Measurements from ENCODE around the gene CCNL2. TPM values are rescaled to one million over a fixed set of nuclear protein-coding genes. Genes with fewer than 3 reads are reported as not detected.
A peak's percentile ranks its signal among the peaks of the same experiment; 100 is the strongest.

Gene CCNL2
- total and polyA plus RNA-seq, 12 donors, result 38.5 to 243 (median 48.0) TPM

DNA sequence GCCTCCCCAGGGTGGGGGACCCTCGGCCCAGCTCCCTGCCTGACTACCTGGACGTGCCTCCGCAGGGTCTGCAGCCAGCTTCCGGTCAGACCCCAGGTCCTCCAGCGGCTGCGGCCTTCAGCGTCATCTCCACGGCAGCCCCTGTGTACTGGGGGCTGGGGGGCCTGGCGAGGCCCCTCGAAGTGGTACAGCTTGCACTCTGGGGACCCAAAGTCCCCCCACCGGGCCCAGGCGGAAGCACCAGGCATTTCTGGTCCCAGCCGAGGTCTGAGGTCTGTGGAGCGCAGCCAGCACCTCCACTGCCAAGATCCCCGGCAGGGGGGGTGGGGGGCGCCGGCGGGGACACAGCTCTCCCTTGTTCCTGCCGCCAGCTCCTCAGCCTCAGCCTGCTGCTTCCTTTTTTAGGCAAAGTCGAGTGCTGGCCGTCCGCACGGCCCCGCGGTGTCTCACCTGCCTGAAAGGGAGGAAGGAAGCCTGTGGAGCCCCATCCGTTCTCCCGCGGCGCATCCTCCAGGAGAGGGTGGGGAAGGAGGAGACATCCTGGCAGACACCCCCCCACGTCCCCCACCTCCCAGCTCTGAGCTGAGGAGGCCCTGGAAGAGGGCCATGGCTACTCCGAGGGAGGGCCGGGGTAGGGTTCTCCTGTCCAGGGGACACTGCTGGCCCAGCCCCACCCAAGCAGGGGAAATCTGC, 35.1 kb upstream of the CCNL2 start:
- Histone ChIP-seq H3K27me3 (peaks cover 0 to 53% (median 9%) of the 10 kb centered on the region in 7 donors), H3K27ac (peak overlapping the region; percentile 79 to 98 (median 92)), H3K4me1 (peaks cover 53 to 86% (median 72%) of the 10 kb centered on the region in 9 donors), H3K36me3 (peaks cover 0 to 9% (median 0%) of the 10 kb centered on the region in 9 donors), H3K9me3 (no peaks in the 10 kb centered on the region), H3K4me3 (peak overlapping the region in 9 of 10 donors; percentile 59 to 69 (median 64))
- TF ChIP-seq, protein P1, sequence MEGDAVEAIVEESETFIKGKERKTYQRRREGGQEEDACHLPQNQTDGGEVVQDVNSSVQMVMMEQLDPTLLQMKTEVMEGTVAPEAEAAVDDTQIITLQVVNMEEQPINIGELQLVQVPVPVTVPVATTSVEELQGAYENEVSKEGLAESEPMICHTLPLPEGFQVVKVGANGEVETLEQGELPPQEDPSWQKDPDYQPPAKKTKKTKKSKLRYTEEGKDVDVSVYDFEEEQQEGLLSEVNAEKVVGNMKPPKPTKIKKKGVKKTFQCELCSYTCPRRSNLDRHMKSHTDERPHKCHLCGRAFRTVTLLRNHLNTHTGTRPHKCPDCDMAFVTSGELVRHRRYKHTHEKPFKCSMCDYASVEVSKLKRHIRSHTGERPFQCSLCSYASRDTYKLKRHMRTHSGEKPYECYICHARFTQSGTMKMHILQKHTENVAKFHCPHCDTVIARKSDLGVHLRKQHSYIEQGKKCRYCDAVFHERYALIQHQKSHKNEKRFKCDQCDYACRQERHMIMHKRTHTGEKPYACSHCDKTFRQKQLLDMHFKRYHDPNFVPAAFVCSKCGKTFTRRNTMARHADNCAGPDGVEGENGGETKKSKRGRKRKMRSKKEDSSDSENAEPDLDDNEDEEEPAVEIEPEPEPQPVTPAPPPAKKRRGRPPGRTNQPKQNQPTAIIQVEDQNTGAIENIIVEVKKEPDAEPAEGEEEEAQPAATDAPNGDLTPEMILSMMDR (IDR thresholded peaks at IDR 0.05), result peak in 1 of 9 donors; percentile 10
- DNase-seq, result peak; percentile 73 to 77
- intact Hi-C loops (cut with DNase I), result loop anchor here in 2 of 10 donors (2.0 to 10.0 kb wide), 2 partner anchors 27 to 71 kb away; partner anchors contain the start of gene MRPL20 (in 1 of the 2)
- WGBS, 2 donors, result 16 to 20% methylated on average over 32 of the region's 32 CpGs
- peak; percentile 7 to 45 (median 30) for ATAC-seq

DNA sequence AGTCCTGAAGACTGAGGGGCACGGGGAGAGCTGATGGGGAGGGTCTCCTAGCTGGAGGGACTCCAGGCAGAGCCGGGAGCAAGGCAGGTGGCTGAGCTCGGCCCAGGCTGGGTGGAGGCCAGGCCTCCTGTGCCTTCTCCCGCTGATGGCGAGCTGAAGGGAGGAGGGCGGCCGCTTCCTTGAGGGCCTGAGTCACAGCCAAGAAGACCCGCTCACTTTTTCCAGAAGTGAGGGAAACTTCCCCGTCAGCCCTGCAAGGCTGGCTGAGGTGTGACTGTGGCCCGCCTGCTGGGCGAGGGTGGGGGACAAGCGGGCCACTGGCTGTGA, 34.6 kb upstream of the CCNL2 start:
- ATAC-seq (peak in 7 of 8 donors; percentile 2 to 43 (median 26)), DNase-seq (peak in 1 of 2 donors; percentile 57)
- TF ChIP-seq, protein P1 (IDR thresholded peaks at IDR 0.05), result no peak
- Histone ChIP-seq H3K27me3 (peaks cover 0 to 54% (median 9%) of the 10 kb centered on the region in 7 donors), H3K36me3 (peaks cover 0 to 5% (median 0%) of the 10 kb centered on the region in 9 donors), H3K27ac (peak overlapping the region; percentile 79 to 98 (median 92)), H3K4me1 (peaks cover 53 to 91% (median 76%) of the 10 kb centered on the region in 9 donors), H3K4me3 (peak overlapping the region in 9 of 10 donors; percentile 4 to 69 (median 64)), H3K9me3 (no peaks in the 10 kb centered on the region)
- WGBS, 2 donors, result 29 to 40% methylated on average over 12 of the region's 12 CpGs
- intact Hi-C loops (cut with DNase I), result loop anchor here in 2 of 10 donors (2.0 to 10.0 kb wide), 2 partner anchors 27 to 71 kb away; partner anchors contain the start of gene MRPL20 (in 1 of the 2)

DNA sequence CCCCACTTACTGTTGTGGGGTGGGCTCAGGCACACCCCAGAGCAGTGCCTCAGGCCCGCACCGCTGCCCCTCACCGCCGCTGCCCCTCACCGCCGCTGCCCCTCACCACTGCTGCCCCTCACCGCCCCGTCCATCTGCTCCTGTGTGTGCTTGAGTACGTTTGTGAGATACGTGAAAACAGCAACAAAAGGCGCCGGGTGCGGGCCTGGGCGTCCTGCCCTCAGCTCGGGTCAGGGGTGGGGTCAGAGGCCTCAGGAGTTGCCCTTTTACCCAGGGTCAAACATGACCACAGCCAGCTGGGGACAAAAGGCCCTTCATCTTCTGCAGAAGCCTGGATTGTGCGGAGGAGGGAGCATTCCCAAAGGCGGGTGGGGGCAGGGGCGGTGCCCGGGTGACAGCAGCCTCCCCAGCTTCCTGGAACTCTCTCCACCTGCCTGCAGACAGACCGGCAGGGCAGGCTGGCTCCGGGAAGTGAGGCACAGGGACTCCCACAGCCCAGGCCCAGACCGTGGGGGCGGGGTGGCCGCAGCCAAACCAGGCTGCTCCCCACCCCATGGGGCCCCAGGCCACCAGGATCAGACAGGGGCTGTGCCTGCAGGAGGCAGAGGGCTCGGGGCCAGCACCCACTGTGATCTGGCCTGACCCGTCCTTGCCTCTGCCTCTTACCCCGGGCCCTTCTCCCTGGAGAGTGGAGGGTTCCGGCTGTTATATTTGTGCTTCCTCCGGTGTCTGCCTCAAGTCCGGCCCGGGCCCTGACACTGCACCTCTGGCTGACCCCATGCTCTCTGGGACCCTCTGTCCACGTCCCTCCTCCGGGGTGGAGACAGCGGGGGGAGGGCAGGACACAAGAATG, 34.0 kb upstream of the CCNL2 start:
- peak; percentile 13 to 65 (median 48) for ATAC-seq
- intact Hi-C loops (cut with DNase I), result loop anchor here in 1 of 10 donors (10.0 kb wide), 1 partner anchor 72 kb away; no protein-coding TSS in a partner anchor
- Histone ChIP-seq H3K27ac (peak overlapping the region; percentile 79 to 98 (median 92)), H3K9me3 (no peaks in the 10 kb centered on the region), H3K4me3 (peak overlapping the region in 9 of 10 donors; percentile 4 to 69 (median 64)), H3K36me3 (no peaks in the 10 kb centered on the region), H3K27me3 (peaks cover 0 to 59% (median 9%) of the 10 kb centered on the region in 7 donors), H3K4me1 (peaks cover 53 to 94% (median 76%) of the 10 kb centered on the region in 9 donors)
- 41 to 53% methylated on average over 34 of the region's 34 CpGs for WGBS, 2 donors
- peak; percentile 67 to 77 for DNase-seq
- TF ChIP-seq, protein P1 (IDR thresholded peaks at IDR 0.05), result no peak
